KMS-11 (cell line): ENCODE data around the gene WFIKKN1.

Experiments used
- H2AFZ ChIP-seq: fragments of 200-600 bp; sonication (generic); 2 replicates; pipeline ENCODE4 v1.6.1; 2016; ENCODE audit warnings: antibody characterized with exemption, mixed run types, low read depth
- H3K27ac ChIP-seq: fragments of 200-600 bp; sonication (generic); 2 replicates; pipeline ENCODE4 v1.6.1; 2016; ENCODE audit warnings: mild to moderate bottlenecking, mixed run types
- H3K27me3 ChIP-seq: fragments of 200-600 bp; sonication (generic); 2 replicates; pipeline ENCODE4 v1.6.1; 2017; ENCODE audit warnings: mild to moderate bottlenecking, low read depth, mixed run types, moderate library complexity; ENCODE audit not compliant: insufficient read depth
- H3K36me3 ChIP-seq: fragments of 200-600 bp; sonication (generic); 2 replicates; pipeline ENCODE4 v1.6.1; 2017; ENCODE audit warnings: mild to moderate bottlenecking, mixed run types; ENCODE audit not compliant: insufficient read depth
- H3K4me1 ChIP-seq: fragments of 200-600 bp; sonication (generic); 2 replicates; pipeline ENCODE4 v1.6.1; 2016; ENCODE audit warnings: mild to moderate bottlenecking, low read depth, mixed run types; ENCODE audit not compliant: poor library complexity, severe bottlenecking
- H3K4me2 ChIP-seq: fragments of 200-600 bp; sonication (generic); 2 replicates; pipeline ENCODE4 v1.7.0; 2016; ENCODE audit warnings: mild to moderate bottlenecking, mixed run types
- H3K4me3 ChIP-seq: fragments of 200-600 bp; sonication (generic); IDR thresholded peaks from 2 replicates; pipeline ENCODE4 v1.6.1; 2017; ENCODE audit warnings: low read depth, low read length, mixed read lengths; ENCODE audit not compliant: insufficient read depth
- H3K79me2 ChIP-seq: fragments of 200-600 bp; sonication (generic); 2 replicates; pipeline ENCODE4 v1.6.1; 2016; ENCODE audit warnings: low read depth, mixed run types; ENCODE audit not compliant: insufficient read depth
- H3K9ac ChIP-seq: fragments of 200-600 bp; sonication (generic); 2 replicates; pipeline ENCODE4 v1.6.1; 2016; ENCODE audit warnings: mild to moderate bottlenecking, mixed run types
- H4K20me1 ChIP-seq: fragments of 200-600 bp; sonication (generic); 2 replicates; pipeline ENCODE4 v1.6.1; 2016; ENCODE audit warnings: mild to moderate bottlenecking, mixed run types; ENCODE audit not compliant: insufficient read depth
- CTCF ChIP-seq: fragments of 200-600 bp; sonication (generic); conservative IDR thresholded peaks from 2 replicates; pipeline ENCODE4 v1.6.1; 2017; ENCODE audit warnings: low read depth, mild to moderate bottlenecking, antibody characterized with exemption, low read length, moderate library complexity, mixed read lengths

The WFIKKN1 gene

GRCh38 chr16:630249-630814 lies 453 bp upstream of the WFIKKN1 start:
- H2AFZ ChIP-seq = no peak overlapping the region
- H3K79me2 ChIP-seq = peaks cover 6% of the 10 kb centered on the region; the same call in 1 of the 2 replicates
- no peak overlapping the region for H3K27ac ChIP-seq
- H3K9ac ChIP-seq = no peak overlapping the region
- H3K4me1 ChIP-seq = peaks cover 3% of the 10 kb centered on the region
- H3K4me3 ChIP-seq = no peak overlapping the region
- no peak for TF ChIP-seq CTCF
- H3K4me2 ChIP-seq = no peak overlapping the region
- H4K20me1 ChIP-seq = no peaks in the 10 kb centered on the region
- H3K27me3 ChIP-seq = no peaks in the 10 kb centered on the region
- H3K36me3 ChIP-seq = no peaks in the 10 kb centered on the region; the same call in 1 of the 2 replicates

- Histone ChIP-seq H3K36me3 (no peaks in the 10 kb centered on the region; the same call in 1 of the 2 replicates), H3K9ac (no peak overlapping the region), H3K27ac (no peak overlapping the region)
Measured at GRCh38 chr16:631808-632358, 1.1 kb downstream of the WFIKKN1 start.

GRCh38 chr16:632486-633335 lies 1.9 kb downstream of the WFIKKN1 start:
- Histone ChIP-seq H3K9ac (no peak overlapping the region), H3K27ac (no peak overlapping the region), H4K20me1 (no peaks in the 10 kb centered on the region), H3K4me2 (no peak overlapping the region), H3K4me1 (peaks cover 6% of the 10 kb centered on the region), H2AFZ (no peak overlapping the region), H3K4me3 (no peak overlapping the region), H3K36me3 (no peaks in the 10 kb centered on the region; the same call in 1 of the 2 replicates), H3K79me2 (peaks cover 12% of the 10 kb centered on the region; the same call in 1 of the 2 replicates), H3K27me3 (no peaks in the 10 kb centered on the region)
- no peak for TF ChIP-seq CTCF

More at GRCh38 chr16:631808-632358, 1.1 kb downstream of the WFIKKN1 start:
- Histone ChIP-seq H3K79me2 (peaks cover 12% of the 10 kb centered on the region; the same call in 1 of the 2 replicates), H4K20me1 (no peaks in the 10 kb centered on the region), H2AFZ (no peak overlapping the region), H3K27me3 (no peaks in the 10 kb centered on the region), H3K4me2 (no peak overlapping the region), H3K4me1 (peaks cover 3% of the 10 kb centered on the region), H3K4me3 (no peak overlapping the region)
- no peak for TF ChIP-seq CTCF

GRCh38 chr16:633336-634050 lies 2.7 kb downstream of the WFIKKN1 start:
- Histone ChIP-seq H3K36me3 (no peaks in the 10 kb centered on the region; the same call in 1 of the 2 replicates), H3K4me1 (peaks cover 6% of the 10 kb centered on the region), H4K20me1 (no peaks in the 10 kb centered on the region), H3K4me2 (no peak overlapping the region), H3K27ac (no peak overlapping the region), H2AFZ (no peak overlapping the region), H3K4me3 (no peak overlapping the region), H3K79me2 (peaks cover 12% of the 10 kb centered on the region; the same call in 1 of the 2 replicates), H3K9ac (no peak overlapping the region), H3K27me3 (no peaks in the 10 kb centered on the region)
- TF ChIP-seq CTCF = no peak
